Common myeloid progenitor, CD34-positive (primary cell): ENCODE data around the gene MAN2C1.
"Not testable (repeated sequence)": the region's sequence is repeated elsewhere in the genome, so short reads cannot be mapped to it uniquely, and the experiment has no call there.

Experiments used
- CTCF ChIA-PET: fragments of 350-600 bp; sonication (Branson Sonifier 250); formaldehyde crosslinking; loops from one replicate; lab custom pipeline; 2021; ENCODE audit warnings: antibody characterized with exemption; lab: Charles Lee
- POLR2A ChIA-PET: fragments of 350-600 bp; sonication (Branson Sonifier 250); formaldehyde crosslinking; loops from one replicate; lab custom pipeline; 2021; ENCODE audit warnings: antibody characterized with exemption; lab: Charles Lee
- DNase-seq, 3 donors: peaks; one replicate each; pipeline versions ENCODE4 v3.0.0 to v3.0.0-alpha.2; 2013
- H3K27ac ChIP-seq, 2 experiments: 1 replicate in 1 of 2; 2 replicates in 1 of 2; pipeline ENCODE4 v1.7.0; 2013; ENCODE audit warnings: inconsistent platforms in 2 of 2, low read length in 2 of 2, mild to moderate bottlenecking in 2 of 2, low read depth in 1 of 2, moderate library complexity in 1 of 2; ENCODE audit not compliant: severe bottlenecking in 2 of 2, insufficient read depth in 1 of 2, poor library complexity in 1 of 2
- H3K27me3 ChIP-seq, 5 experiments: replicated peaks in 2 of 5; 1 replicate in 3 of 5; 2 replicates in 2 of 5; pipeline versions ENCODE4 v1.6.1 to v1.7.0; 2013; ENCODE audit warnings: low read length in 4 of 5, mild to moderate bottlenecking in 2 of 5, moderate library complexity in 2 of 5, inconsistent platforms in 1 of 5; ENCODE audit not compliant: insufficient read depth in 5 of 5, control insufficient read depth in 4 of 5
- H3K36me3 ChIP-seq, 4 experiments: 1 replicate in 2 of 4; 2 replicates in 2 of 4; pipeline versions ENCODE4 v1.6.1 to v1.7.0; 2013; ENCODE audit warnings: low read length in 3 of 4, control low read depth in 1 of 4, mild to moderate bottlenecking in 1 of 4; ENCODE audit not compliant: control insufficient read depth in 4 of 4, insufficient read depth in 4 of 4
- H3K4me1 ChIP-seq, 4 experiments: 1 replicate in 3 of 4; 2 replicates in 1 of 4; pipeline versions ENCODE4 v1.6.1 to v1.7.1; 2013; ENCODE audit warnings: low read length in 3 of 4, mild to moderate bottlenecking in 3 of 4, control low read depth in 1 of 4, inconsistent platforms in 1 of 4, moderate library complexity in 1 of 4; ENCODE audit not compliant: control insufficient read depth in 4 of 4, insufficient read depth in 4 of 4; ENCODE audit errors: control extremely low read depth in 1 of 4
- H3K4me3 ChIP-seq, 7 experiments: 1 replicate in 4 of 7; 2 replicates in 3 of 7; pipeline versions ENCODE4 v1.5.1 to v1.7.0; 2013; ENCODE audit warnings: mild to moderate bottlenecking in 7 of 7, low read length in 6 of 7, moderate library complexity in 6 of 7, inconsistent platforms in 2 of 7, low read depth in 2 of 7, control low read depth in 1 of 7; ENCODE audit not compliant: insufficient read depth in 4 of 7, control insufficient read depth in 1 of 7; ENCODE audit errors: extremely low read depth in 1 of 7
- H3K9me3 ChIP-seq, 5 experiments: 1 replicate in 4 of 5; 2 replicates in 1 of 5; pipeline versions ENCODE4 v1.6.1 to v1.7.1; 2013; ENCODE audit warnings: low read length in 4 of 5, mild to moderate bottlenecking in 2 of 5, inconsistent platforms in 1 of 5, low read depth in 1 of 5, moderate library complexity in 1 of 5; ENCODE audit not compliant: control insufficient read depth in 4 of 5, insufficient read depth in 2 of 5; ENCODE audit errors: control extremely low read depth in 1 of 5
- WGBS: methylation state at CpG from one replicate; pipeline ENCODE4 v1.1.5; 2013; ENCODE audit not compliant: insufficient coverage; 5-methylcytosine and 5-hydroxymethylcytosine counted together

MAN2C1 gene

GRCh38 chr15:75329571-75329970, 38.8 kb downstream of the MAN2C1 start:
- Histone ChIP-seq H3K4me1 (no peaks in the 10 kb centered on the region), H3K4me3 (no peak overlapping the region), H3K36me3 (no peaks in the 10 kb centered on the region), H3K27ac (no peak overlapping the region), H3K9me3 (no peaks in the 10 kb centered on the region), H3K27me3 (no peaks in the 10 kb centered on the region)
- ChIA-PET POLR2A (no interaction called here), CTCF (interaction anchor here (1.7 to 2.3 kb wide), 2 partner anchors 10 to 38 kb away, joined by 4 to 7 read pairs; partner anchors contain the start of gene MAN2C1)
- no peak for DNase-seq
- WGBS, result 96% methylated on average over 2 of the region's 2 CpGs

GRCh38 chr15:75328493-75329314, 39.7 kb downstream of the MAN2C1 start:
- POLR2A ChIA-PET, result interaction anchor here (0.6 kb wide), 1 partner anchor 19 kb away, joined by 3 read pairs; no protein-coding TSS in a partner anchor
- Histone ChIP-seq H3K9me3 (no peaks in the 10 kb centered on the region), H3K27ac (no peak overlapping the region), H3K36me3 (no peaks in the 10 kb centered on the region), H3K4me3 (no peak overlapping the region), H3K27me3 (no peaks in the 10 kb centered on the region), H3K4me1 (no peaks in the 10 kb centered on the region)
- no peak for DNase-seq
- CTCF ChIA-PET, result interaction anchor here (1.0 to 2.3 kb wide), 4 partner anchors 10 to 39 kb away, joined by 3 to 7 read pairs (median 4); partner anchors contain the start of gene MAN2C1
- WGBS, result 66% methylated on average over 9 of the region's 10 CpGs

- ChIA-PET CTCF (interaction anchor here (1.0 to 1.4 kb wide), 2 partner anchors 11 to 22 kb away, joined by 3 to 4 read pairs; no protein-coding TSS in a partner anchor), POLR2A (no interaction called here)
- WGBS, result 94% methylated on average over 2 of the region's 3 CpGs
Measured at GRCh38 chr15:75327491-75327890, 40.9 kb downstream of the MAN2C1 start.

GRCh38 chr15:75327005-75327404, 41.4 kb downstream of the MAN2C1 start:
- CTCF ChIA-PET, result interaction anchor here (0.5 kb wide), 1 partner anchor 29 kb away, joined by 3 read pairs; no protein-coding TSS in a partner anchor
- WGBS, result 94% methylated on average over 4 of the region's 4 CpGs
- H3K27me3 ChIP-seq, result no peaks in the 10 kb centered on the region

More at GRCh38 chr15:75327491-75327890, 40.9 kb downstream of the MAN2C1 start:
- Histone ChIP-seq H3K27ac (no peak overlapping the region), H3K36me3 (no peaks in the 10 kb centered on the region), H3K9me3 (no peaks in the 10 kb centered on the region), H3K4me1 (no peaks in the 10 kb centered on the region), H3K4me3 (no peak overlapping the region), H3K27me3 (no peaks in the 10 kb centered on the region)
- DNase-seq, result no peak

GRCh38 chr15:75325922-75326321, 42.5 kb downstream of the MAN2C1 start:
- Histone ChIP-seq H3K27me3 (no peaks in the 10 kb centered on the region), H3K27ac (no peak overlapping the region), H3K36me3 (no peaks in the 10 kb centered on the region), H3K4me3 (no peak overlapping the region), H3K9me3 (no peaks in the 10 kb centered on the region), H3K4me1 (no peaks in the 10 kb centered on the region)
- WGBS, result 100% methylated on average over 1 of the region's 4 CpGs
- ChIA-PET POLR2A (no interaction called here), CTCF (no interaction called here)
- DNase-seq, result no peak

More at GRCh38 chr15:75327005-75327404, 41.4 kb downstream of the MAN2C1 start:
- no peak for DNase-seq
- no peaks in the 10 kb centered on the region for H3K36me3 ChIP-seq
- no peaks in the 10 kb centered on the region for H3K4me1 ChIP-seq
- POLR2A ChIA-PET, result no interaction called here
- no peak overlapping the region for H3K4me3 ChIP-seq
- no peak overlapping the region for H3K27ac ChIP-seq
- H3K9me3 ChIP-seq, result no peaks in the 10 kb centered on the region

- no peak overlapping the region for H3K4me3 ChIP-seq
- H3K9me3 ChIP-seq, result no peaks in the 10 kb centered on the region
- no peak for DNase-seq
- no peaks in the 10 kb centered on the region for H3K36me3 ChIP-seq
- POLR2A ChIA-PET, result no interaction called here
- 86% methylated on average over 6 of the region's 6 CpGs for WGBS
- no peak overlapping the region for H3K27ac ChIP-seq
- CTCF ChIA-PET, result interaction anchor here (0.6 kb wide), 1 partner anchor 775 kb away, joined by 3 read pairs; no protein-coding TSS in a partner anchor
- H3K4me1 ChIP-seq, result no peaks in the 10 kb centered on the region
- H3K27me3 ChIP-seq, result no peaks in the 10 kb centered on the region
Measured at GRCh38 chr15:75321711-75322110, 46.7 kb downstream of the MAN2C1 start.

- WGBS, result 97% methylated on average over 3 of the region's 5 CpGs
- H3K4me1 ChIP-seq, CTCF ChIA-PET: not testable (repeated sequence)
Measured at GRCh38 chr15:75319231-75319897, 49.0 kb downstream of the MAN2C1 start.

More at GRCh38 chr15:75319231-75319897, 49.0 kb downstream of the MAN2C1 start:
- H3K4me3 ChIP-seq, DNase-seq, POLR2A ChIA-PET, H3K27ac ChIP-seq, H3K9me3 ChIP-seq, H3K36me3 ChIP-seq, H3K27me3 ChIP-seq: not testable (repeated sequence)
